Vagina (tissue), 2 donors: ENCODE results near the gene CAMSAP1. TPM values are rescaled to one million over a fixed set of nuclear protein-coding genes. Genes with fewer than 3 reads are reported as not detected.

ENCODE experiments used
- DNase-seq, 2 donors: peaks; one replicate each; pipeline ENCODE4 v3.0.0-alpha.2; 2017; ENCODE audit errors: extremely low spot score in 2 of 2
- H3K27ac ChIP-seq: fragments of 200-600 bp; sonication (generic); one replicate; pipeline ENCODE4 v1.5.1; 2019
- H3K27me3 ChIP-seq: fragments of 200-600 bp; sonication (generic); one replicate; pipeline ENCODE4 v1.5.1; 2019
- H3K36me3 ChIP-seq, 2 donors: fragments of 200-600 bp; sonication (generic); one replicate each; pipeline ENCODE4 v1.5.1; 2017 to 2019
- H3K4me1 ChIP-seq: fragments of 200-600 bp; sonication (generic); one replicate; pipeline ENCODE4 v1.5.1; 2019
- H3K4me3 ChIP-seq, 2 donors: fragments of 200-600 bp; sonication (generic); 1 replicate in 1 of 2; 2 replicates in 1 of 2; pipeline ENCODE4 v1.5.1; 2016 to 2019
- H3K9me3 ChIP-seq: fragments of 200-600 bp; sonication (generic); one replicate; pipeline ENCODE4 v1.5.1; 2019
- POLR2A ChIP-seq, 2 donors: fragments of 450-650 bp; IDR thresholded peaks; one replicate each; pipeline ENCODE4 v1.6.1; 2017; ENCODE audit warnings: antibody characterized with exemption in 2 of 2, mild to moderate bottlenecking in 2 of 2, moderate library complexity in 2 of 2
- POLR2AphosphoS5 ChIP-seq, 2 donors: sonication (generic); formaldehyde crosslinking; IDR thresholded peaks; one replicate each; pipeline ENCODE4 v1.9.0; 2017; ENCODE audit warnings: antibody characterized with exemption in 2 of 2, mild to moderate bottlenecking in 2 of 2, low read depth in 1 of 2; ENCODE audit not compliant: insufficient read depth in 1 of 2
- intact Hi-C: fragments of 100-400 bp; cut with DNase I; formaldehyde crosslinking; loops from one replicate; pipeline ENCODE4 v1.15.1; 2023
- total RNA-seq: library from RNA; depleted of rRNA; stranded (reverse); fragments of >200 nt; gene quantifications from one replicate; pipeline ENCODE4 v1.2.3, GENCODE V29; 2016
- TF ChIP-seq, protein P1 (sequence below), 3 experiments: fragments of 450-650 bp in 2 of 3; fragments of 200-600 bp in 1 of 3; sonication (generic) in 1 of 3; IDR thresholded peaks; one replicate each; pipeline ENCODE4 v1.5.1; 2017 to 2019; ENCODE audit warnings: antibody characterized with exemption in 3 of 3, mild to moderate bottlenecking in 2 of 3, moderate library complexity in 2 of 3

The CAMSAP1 gene
- total RNA-seq, 1 donor from 2014 or later: 20.9 TPM

DNA sequence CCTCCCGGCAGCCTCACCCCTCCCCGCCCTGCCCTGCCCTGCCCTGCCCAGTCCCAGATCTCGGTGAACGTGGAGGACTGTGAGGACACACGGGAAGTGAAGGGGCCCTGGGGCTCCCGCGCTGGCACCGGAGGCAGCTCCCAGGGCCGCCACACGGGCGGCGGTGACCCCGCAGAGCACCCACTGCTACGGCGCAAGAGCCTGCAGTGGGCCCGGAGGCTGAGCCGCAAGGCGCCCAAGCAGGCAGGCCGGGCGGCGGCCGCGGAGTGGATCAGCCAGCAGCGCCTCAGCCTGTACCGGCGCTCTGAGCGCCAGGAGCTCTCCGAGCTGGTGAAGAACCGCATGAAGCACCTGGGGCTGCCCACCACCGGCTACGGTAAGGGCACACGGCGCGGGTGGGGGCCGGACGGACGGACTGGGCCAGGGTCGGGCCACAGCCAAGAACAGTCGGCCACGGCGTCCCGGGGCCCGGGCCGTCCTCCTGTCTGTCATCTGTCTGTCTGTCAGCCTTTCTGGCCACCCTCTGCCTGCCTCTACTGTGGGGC lies 121.1 kb downstream of the CAMSAP1 start:
- H3K4me3 ChIP-seq: no peak overlapping the region
- intact Hi-C loops: no loop called here
- no peaks in the 10 kb centered on the region for H3K36me3 ChIP-seq
- no peaks in the 10 kb centered on the region for H3K4me1 ChIP-seq
- H3K27me3 ChIP-seq: no peaks in the 10 kb centered on the region
- H3K9me3 ChIP-seq: no peaks in the 10 kb centered on the region
- DNase-seq: no peak
- TF ChIP-seq, protein P1, sequence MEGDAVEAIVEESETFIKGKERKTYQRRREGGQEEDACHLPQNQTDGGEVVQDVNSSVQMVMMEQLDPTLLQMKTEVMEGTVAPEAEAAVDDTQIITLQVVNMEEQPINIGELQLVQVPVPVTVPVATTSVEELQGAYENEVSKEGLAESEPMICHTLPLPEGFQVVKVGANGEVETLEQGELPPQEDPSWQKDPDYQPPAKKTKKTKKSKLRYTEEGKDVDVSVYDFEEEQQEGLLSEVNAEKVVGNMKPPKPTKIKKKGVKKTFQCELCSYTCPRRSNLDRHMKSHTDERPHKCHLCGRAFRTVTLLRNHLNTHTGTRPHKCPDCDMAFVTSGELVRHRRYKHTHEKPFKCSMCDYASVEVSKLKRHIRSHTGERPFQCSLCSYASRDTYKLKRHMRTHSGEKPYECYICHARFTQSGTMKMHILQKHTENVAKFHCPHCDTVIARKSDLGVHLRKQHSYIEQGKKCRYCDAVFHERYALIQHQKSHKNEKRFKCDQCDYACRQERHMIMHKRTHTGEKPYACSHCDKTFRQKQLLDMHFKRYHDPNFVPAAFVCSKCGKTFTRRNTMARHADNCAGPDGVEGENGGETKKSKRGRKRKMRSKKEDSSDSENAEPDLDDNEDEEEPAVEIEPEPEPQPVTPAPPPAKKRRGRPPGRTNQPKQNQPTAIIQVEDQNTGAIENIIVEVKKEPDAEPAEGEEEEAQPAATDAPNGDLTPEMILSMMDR (IDR thresholded peaks at IDR 0.05): no peak
- no peak for TF ChIP-seq POLR2A (IDR thresholded peaks at IDR 0.05)
- no peak overlapping the region for H3K27ac ChIP-seq

DNA sequence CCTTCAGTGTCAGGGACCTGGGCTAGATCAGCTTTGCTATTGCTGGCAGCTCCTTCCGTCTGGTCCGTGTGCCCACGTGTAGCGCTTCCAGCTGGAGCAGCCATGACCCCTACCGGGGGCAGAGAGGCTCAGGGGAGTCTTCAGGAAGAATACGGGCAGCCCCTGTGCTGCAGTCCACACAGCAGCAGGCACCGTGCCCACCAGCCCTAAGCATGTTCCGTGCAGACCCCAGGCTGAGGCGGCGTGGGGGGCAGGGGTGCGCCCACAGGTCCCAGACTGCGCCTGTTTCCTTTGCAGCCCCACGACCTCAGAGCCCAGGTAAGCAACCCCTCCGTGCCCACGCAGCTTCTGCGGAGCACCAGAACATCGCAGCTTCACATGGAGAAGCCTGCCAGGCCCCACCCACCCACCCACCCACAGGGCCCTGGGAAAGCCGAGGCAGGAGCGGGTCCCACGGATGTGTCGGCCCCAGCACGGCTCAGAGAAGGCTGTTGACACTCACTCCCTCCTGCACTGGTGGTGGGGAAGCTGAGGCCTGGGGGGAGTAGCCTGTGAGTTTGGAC lies 122.3 kb downstream of the CAMSAP1 start:
- TF ChIP-seq POLR2A (IDR thresholded peaks at IDR 0.05) (no peak), POLR2AphosphoS5 (IDR thresholded peaks at IDR 0.05; ENCODE audit: insufficient read depth in 1 of 2, low read depth in 1 of 2) (no peak)
- TF ChIP-seq, protein P1 (IDR thresholded peaks at IDR 0.05): no peak
- intact Hi-C loops: no loop called here
- Histone ChIP-seq H3K27ac (no peak overlapping the region), H3K4me3 (no peak overlapping the region), H3K36me3 (no peaks in the 10 kb centered on the region), H3K27me3 (no peaks in the 10 kb centered on the region), H3K4me1 (no peaks in the 10 kb centered on the region), H3K9me3 (no peaks in the 10 kb centered on the region)
- DNase-seq: no peak

DNA sequence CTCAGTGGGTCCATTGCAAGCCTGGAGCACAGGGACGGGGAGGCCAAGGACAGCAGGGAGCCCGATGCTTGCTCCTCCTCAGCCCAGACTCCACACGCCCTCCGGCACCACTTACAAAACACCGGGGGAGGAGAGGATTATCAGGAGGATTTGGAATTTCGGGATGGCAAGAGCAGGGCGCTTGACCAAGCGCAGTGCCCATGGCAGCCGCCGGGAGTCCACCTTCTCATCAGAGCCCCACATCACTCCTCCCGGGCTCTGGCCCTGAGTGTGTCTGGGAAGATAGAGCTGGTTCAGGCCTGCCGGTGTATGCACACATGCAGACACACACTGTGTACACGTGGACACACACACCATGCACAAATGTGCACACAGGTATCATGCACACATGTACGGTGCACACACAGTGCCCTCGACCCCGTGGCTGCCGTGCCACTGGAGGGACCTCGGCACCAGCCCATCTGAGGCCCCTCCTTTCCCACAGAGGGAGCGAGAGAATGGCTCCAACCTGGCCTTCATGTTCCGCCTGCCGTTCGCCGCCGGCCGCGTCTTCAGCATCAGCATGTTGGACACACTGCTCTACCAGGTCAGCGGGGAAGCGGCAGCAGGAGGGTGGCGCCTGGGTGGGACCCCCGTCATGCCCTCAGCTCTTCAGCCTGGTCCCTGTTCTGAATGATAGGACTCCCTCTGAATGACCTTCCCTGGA lies 123.7 kb downstream of the CAMSAP1 start:
- no peak for DNase-seq
- no peak overlapping the region for H3K4me3 ChIP-seq
- H3K27ac ChIP-seq: no peak overlapping the region
- intact Hi-C loops: no loop called here
- H3K27me3 ChIP-seq: no peaks in the 10 kb centered on the region
- H3K36me3 ChIP-seq: no peaks in the 10 kb centered on the region
- H3K9me3 ChIP-seq: no peaks in the 10 kb centered on the region
- H3K4me1 ChIP-seq: no peaks in the 10 kb centered on the region
- TF ChIP-seq, protein P1 (IDR thresholded peaks at IDR 0.05): no peak
- TF ChIP-seq POLR2AphosphoS5 (IDR thresholded peaks at IDR 0.05; ENCODE audit: insufficient read depth in 1 of 2, low read depth in 1 of 2): no peak
- TF ChIP-seq POLR2A (IDR thresholded peaks at IDR 0.05): no peak

DNA sequence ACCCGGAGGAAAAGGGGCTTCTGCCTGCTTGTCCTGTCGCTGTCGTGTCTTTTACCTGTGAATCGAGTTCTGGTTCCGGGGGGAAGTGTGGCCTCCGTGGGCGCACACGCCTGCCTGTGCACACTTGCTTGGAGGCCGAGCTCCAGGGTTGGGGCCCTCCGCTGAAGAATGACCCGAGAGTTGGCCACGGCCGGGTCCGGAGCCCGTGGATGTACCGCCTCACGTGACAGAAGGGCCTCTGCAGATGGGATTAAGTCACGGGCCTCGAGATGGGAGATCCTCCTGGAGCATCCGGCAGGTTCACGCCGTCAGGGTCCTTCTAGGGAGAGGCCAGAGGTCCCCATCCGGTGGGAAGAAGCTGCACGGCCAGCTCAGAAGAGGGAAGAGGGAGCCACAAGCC lies 124.4 kb downstream of the CAMSAP1 start:
- DNase-seq: no peak
- TF ChIP-seq POLR2AphosphoS5 (IDR thresholded peaks at IDR 0.05; ENCODE audit: insufficient read depth in 1 of 2, low read depth in 1 of 2) (no peak), POLR2A (IDR thresholded peaks at IDR 0.05) (no peak)
- TF ChIP-seq, protein P1 (IDR thresholded peaks at IDR 0.05): no peak
- Histone ChIP-seq H3K27ac (no peak overlapping the region), H3K27me3 (no peaks in the 10 kb centered on the region), H3K4me1 (no peaks in the 10 kb centered on the region), H3K36me3 (no peaks in the 10 kb centered on the region), H3K9me3 (no peaks in the 10 kb centered on the region), H3K4me3 (no peak overlapping the region)
- intact Hi-C loops: no loop called here

DNA sequence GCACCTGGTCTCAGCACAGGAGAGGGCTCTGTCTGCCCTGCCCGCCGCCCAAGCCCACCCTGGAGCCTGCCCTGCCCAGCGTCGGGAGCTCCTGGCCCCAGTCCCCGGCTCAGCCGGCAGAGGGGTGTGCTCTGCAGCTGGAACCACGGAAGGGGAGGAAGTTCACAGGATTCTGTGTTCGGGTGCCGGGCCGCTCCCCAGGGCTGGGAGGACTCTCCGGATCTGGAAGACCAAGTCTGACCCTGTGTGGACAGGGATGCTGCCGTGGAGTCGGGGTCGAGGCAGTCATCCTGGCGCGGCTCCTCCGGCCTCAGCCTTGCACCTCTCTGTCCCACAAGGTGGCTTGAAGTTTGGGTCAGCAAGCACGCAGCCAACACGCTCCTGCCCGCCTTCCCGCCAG lies 126.7 kb downstream of the CAMSAP1 start:
- Histone ChIP-seq H3K27ac (no peak overlapping the region), H3K4me3 (no peak overlapping the region), H3K9me3 (no peaks in the 10 kb centered on the region), H3K4me1 (no peaks in the 10 kb centered on the region), H3K27me3 (no peaks in the 10 kb centered on the region), H3K36me3 (no peaks in the 10 kb centered on the region)
- no peak for DNase-seq
- intact Hi-C loops: no loop called here
- TF ChIP-seq, protein P1 (IDR thresholded peaks at IDR 0.05): no peak
- TF ChIP-seq POLR2AphosphoS5 (IDR thresholded peaks at IDR 0.05; ENCODE audit: insufficient read depth in 1 of 2, low read depth in 1 of 2): no peak
- no peak for TF ChIP-seq POLR2A (IDR thresholded peaks at IDR 0.05)
